ENCODE results near the gene ZKSCAN5.
A peak's percentile ranks its signal among the peaks of the same experiment; 100 is the strongest.
"Not testable (repeated sequence)": the region's sequence is repeated elsewhere in the genome, so short reads cannot be mapped to it uniquely, and the experiment has no call there.

ZKSCAN5 gene

DNA sequence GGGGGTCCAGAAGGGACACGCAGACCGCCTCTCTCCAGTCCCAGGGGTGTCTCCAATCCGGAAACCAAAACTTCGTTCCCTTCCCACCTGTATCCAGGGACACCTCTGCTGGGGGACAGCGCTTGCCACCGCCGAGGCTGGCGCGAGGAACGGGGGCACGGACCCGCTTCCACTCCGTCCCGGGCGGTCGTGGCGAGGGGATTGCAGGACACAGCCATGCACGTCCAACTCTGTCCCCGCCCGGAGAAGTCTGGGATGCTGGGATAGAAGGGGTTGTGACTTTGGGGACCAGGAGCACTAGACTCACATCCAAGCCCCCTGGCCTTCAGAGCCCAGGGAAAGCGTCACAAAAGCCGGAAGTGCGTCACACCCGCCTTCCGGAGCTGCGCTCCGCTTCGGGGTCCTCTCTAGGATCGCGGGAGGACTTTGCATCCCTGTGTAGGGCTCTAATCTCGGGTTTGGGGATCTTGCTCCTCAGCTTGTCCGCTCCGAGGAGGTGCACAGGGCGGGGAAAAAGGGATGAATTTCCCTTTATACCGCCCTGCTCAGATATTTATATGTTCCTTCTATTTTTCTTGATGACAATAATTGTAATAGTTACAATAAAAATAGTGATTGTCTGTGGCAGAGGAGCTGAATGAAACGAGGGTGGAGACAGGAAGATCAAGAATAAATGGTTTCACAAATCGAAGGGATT lies 47.5 kb downstream of the ZKSCAN5 start, which contains the start of gene FAM200A:
Gene FAM200A, minus strand, starts transcription at position 348 of the 697 bp plus-strand sequence. CDS start 3,707 bp downstream, outside the sequence.
- DNase-seq (ENCODE audit: low spot score), result peak; percentile 85

DNA sequence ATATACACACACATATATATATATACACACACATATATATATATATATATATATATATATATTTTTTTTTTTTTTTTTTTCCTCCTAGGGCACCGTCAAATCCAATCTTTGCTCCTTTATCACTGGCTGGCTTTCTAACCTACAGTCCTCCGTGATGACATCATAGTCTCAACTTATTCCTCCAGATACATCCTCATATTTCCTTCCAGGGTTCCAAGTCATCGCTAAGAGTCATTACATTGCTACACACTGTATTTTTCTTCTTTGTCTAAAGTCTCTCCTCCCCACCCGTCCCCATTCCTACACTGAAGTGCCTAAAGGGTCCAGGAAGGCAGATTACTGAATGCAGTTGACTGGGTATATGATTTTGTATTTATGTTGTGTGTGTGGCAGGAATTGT lies 48.6 kb downstream of the ZKSCAN5 start:
- no peak for DNase-seq (ENCODE audit: low spot score)

DNA sequence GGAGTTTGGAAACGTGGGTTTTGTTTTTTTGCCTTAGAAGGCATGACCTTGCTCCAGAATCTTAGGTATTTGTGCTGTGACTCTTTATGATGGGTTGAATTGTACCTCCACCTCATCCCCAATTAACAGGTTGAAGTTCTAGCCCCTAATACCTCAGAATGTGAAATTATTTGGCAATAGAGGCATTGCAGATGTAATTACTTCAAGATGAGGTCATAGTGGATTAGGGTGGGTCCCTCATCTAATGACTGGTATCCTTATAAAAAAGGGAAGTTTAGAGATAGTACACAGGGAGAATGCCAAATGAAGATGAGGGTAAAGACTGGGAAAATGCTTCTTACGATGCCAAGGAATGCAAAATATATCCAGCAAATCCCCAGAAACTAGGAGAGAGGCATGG lies 50.5 kb downstream of the ZKSCAN5 start:
- DNase-seq (ENCODE audit: low spot score), result no peak

DNA sequence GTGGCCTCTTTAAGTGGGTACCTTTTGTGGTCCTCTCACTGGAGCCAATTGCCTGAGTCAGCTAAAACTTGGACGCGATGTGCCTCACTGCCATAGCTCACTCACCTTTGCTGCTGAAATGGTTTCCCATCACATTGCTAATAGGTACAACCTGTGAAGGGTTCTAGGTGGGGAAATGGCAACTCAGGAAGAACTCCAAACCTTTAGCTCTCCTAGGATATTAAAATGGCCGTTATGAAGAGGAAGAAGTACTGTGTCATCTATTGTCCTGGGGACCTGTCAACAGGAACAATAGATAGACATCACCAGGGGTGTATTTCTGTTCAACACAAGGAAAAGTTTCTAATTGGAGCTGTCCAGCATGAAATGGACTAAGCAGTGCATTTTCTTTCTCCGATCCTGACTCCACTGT lies 52.7 kb downstream of the ZKSCAN5 start:
- no peak for DNase-seq (ENCODE audit: low spot score)

DNA sequence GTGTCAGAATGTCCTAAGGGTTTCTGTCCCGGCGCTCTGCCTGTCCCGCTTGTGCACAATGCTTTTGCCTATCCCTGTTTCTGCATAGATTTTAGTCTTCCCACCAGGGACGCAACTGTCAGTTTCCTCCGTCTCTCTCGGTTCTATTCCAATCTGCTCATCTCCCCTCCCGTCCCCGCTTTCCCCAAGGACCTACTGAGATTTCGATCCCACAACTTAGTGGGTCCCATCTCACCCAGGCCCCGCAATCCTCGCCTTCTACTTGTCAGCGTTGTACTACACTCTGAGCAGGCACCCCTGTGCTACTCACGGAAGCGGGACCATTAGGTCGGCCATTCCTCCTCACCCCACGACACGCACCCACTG lies 53.5 kb downstream of the ZKSCAN5 start:
- no peak for DNase-seq (ENCODE audit: low spot score)

DNA sequence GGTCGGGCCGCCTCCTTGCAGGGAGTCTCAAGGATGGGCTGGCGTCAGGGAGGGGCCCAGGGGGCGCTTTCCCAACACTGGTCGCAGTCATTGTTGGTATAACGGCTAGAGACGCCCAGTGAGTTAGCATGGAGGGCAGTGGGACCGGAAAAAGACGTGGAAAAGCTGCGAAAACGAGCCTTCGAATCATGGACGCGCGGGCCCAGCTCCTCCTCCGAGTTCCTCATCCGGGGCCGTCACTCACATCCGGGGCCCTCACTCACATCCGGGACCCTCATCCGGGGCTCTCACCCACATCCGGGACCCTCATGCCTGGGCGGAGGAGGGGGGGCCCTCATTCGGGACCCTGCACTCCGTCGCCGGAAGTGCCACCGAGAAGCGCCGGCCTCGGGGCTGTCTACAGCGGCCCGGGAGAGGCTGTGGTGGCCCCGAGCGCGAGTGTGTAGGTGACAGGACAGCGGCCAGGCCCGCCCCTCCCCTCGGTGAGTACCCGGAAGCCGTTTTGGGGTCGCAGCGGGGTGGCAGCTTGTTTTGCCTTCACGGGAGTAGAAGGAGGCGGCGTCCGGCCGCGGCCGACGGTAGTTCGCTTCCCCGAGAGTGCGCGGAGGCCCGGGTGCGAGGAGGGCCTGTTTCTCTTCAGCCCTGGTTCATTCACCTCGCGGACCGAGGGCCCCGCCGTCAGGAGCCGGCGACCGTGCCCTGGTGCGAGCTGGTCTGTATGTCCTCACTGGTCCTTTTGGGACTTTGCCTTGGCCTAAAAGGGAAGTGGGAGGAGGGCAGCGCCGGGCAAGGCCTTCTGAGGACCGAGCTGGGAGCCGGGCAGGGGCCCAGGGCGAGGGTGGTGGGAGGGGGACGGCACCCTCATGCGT lies 54.1 kb downstream of the ZKSCAN5 start, which contains the start of gene ZNF655:
Gene ZNF655, plus strand, starts transcription at position 337 of the 869 bp plus-strand sequence. CDS start 1,918 bp downstream, outside the sequence.
- peak; percentile 89 for DNase-seq (ENCODE audit: low spot score)

DNA sequence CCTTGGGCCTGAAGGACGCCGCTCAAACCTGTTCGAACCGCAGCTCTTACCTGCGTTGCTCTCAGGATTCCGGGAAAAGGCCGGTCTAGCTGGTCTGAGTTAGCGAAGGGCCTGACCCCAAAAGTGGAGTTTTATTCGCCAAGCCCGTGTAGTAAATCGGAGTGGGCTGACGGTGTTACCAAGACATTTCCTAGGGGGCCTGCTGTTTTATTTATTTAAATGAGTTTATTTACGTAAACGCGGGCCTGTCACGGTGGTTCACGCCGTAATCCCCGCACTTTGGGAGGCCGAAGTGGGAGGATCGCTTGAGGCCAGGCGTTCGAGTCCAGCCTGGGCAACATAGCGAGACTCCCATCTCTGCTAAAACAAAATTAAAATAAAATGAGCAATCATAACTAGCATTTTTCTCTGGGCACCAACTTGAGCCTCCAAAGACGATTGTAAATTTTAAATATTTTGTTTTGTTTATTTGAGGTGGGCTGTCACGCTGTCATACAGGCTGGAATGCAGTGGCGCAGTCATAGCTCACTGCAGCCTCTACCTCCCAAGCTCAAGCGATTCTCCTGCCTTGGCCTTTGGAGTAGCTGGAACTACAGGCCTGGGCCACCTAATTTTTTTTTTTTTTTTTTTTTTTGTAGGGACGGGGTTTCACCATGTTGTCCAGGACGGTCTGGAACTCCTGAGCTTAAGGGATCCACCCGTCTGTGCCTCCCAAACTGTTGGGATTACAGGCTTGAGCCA lies 54.9 kb downstream of the ZKSCAN5 start:
- DNase-seq (ENCODE audit: low spot score), result no peak

DNA sequence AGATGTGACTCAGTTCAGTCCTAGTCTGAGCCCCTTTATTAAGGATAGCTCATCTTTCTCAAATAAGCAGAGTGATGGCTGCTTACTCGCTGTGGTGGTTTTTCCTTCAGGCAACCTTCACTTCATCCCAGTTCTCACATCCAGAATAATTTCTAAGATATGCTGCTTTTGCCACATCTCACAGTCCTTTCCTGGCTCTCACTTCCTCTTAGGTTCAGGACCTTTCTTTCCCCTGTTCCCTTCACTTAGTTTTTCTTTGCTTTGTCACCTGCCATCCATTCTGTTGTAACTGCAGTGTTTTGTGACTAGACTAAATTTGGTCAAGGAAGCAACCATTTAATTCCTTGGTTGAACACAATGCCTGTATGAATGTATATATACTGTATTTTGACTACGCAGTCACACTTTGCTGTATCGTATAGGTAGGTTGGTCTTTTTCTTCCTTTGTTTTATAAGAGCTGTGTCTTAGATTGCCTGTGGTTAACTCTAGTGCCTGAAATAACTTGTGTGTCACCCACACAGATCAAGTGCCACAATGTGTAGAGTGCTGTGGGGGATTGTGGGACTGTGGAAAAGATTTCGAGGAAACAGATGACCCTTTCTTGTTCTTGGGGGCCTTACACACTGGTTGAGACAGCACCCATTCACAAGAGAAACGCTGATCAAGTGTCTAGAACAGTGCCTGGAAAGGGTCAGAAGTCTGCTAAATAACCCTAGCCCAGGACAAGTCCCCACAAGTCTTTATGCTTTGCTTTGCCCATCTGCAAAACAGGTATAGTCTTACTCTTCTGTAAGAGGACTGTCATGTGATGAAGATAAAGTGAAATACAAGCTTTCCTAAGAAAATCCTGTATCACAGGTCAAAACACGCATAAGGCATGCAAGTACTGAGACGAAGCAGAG lies 56.6 kb downstream of the ZKSCAN5 start:
- DNase-seq (ENCODE audit: low spot score), result no peak

DNA sequence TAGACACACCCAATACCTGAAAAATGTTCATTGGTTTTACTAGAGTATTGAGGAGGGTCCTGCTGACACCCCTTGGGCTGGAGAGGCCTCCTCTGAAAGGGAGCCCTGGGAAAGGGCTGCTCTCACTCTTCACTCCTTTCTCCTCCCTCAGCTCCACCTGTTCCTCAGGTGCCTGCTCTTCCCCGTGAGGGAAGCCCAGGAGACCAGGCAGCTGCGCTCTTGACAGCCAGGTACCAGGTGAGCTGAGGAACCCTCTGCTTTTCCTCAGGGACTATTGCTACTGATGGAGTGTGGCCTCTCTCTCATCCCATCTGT lies 57.2 kb downstream of the ZKSCAN5 start:
- DNase-seq (ENCODE audit: low spot score), result no peak

DNA sequence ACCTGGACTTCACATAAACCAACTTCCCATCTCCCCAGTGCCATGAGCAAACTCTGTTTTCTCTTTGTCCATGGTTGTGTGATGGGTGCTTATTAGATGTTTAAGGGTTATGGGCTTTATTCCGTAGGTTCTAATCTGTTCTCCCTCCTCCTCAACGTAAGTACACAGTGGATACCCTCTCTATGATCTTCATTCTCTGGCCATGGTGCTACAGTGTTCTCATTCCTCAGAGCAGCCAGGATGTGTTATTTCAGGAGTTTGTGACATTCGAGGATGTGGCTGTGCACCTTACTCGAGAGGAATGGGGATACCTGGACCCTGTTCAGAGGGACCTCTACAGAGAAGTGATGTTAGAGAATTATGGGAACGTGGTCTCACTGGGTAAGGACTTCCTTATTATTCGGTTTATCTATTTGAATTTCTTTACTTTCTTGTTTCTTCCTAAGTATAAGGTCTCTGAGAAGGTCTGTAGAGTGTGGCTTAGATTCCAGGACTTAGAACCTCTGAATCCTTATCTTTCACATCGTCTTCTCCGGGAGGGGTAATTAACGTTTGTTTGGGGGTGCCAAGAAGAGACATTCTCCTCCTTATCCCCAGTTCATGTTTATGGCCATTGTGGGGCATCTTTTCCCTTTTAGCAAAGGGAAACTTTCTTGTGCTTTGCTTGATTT lies 57.8 kb downstream of the ZKSCAN5 start:
- no peak for DNase-seq (ENCODE audit: low spot score)

DNA sequence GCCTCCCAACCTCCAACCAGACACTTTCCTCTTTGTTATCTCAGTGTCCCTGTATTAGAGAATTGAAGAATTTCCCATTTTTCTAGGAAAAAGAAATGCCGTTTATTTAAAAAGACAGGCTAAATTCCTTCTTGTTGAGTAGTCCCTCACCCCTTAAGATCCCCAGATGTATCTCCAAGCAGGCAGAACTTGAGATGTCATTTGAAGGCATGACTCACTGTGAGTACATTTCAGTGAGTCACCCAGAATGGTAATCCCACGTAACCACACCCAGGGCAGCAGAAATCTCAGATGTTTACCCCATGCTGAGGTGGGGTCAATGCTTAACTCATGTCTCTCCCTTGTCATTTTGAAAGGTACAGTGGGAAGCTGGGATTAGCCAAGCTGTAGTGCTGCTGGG lies 58.4 kb downstream of the ZKSCAN5 start:
- DNase-seq (ENCODE audit: low spot score), result peak; percentile 13

DNA sequence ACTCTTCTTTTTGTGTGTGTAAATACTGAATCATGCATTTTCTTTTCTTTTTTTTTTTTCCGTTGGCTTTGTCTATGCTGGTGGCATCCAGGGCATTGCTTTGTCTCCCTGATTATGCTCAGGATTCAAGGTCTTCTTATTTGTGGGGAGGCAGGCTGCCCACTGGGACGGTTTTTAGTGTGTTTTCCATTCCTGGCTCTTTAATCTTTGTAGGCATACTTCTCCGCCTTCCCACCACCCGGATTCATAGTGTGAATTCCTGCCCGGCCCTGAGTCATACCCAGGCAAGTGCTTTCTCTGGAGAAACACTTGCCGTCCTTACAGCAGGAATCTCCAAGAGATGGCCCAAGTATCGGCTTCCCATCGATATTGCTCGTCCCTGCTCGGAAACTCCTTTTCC lies 59.2 kb downstream of the ZKSCAN5 start:
- DNase-seq (ENCODE audit: low spot score), result no peak

DNA sequence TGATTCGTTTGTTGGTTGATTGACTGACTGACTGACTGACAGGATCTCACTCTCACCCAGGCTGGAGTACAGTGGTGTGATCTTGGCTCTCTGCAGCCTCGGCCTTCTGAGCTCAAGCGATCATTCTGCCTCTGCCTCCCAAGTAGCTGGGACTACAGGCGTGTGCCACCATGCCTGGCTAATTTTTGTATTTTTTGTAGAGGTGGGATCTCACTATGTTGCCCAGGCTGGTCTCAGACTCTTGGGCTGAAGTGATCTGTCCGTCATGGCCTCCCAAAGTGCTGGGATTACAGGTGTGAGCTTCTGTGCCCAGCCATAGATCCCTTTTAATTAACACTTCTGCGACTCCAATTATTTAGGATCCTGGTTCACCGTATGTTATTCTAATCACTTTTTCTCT lies 64.3 kb downstream of the ZKSCAN5 start:
- DNase-seq (ENCODE audit: low spot score), result not testable (repeated sequence)

DNA sequence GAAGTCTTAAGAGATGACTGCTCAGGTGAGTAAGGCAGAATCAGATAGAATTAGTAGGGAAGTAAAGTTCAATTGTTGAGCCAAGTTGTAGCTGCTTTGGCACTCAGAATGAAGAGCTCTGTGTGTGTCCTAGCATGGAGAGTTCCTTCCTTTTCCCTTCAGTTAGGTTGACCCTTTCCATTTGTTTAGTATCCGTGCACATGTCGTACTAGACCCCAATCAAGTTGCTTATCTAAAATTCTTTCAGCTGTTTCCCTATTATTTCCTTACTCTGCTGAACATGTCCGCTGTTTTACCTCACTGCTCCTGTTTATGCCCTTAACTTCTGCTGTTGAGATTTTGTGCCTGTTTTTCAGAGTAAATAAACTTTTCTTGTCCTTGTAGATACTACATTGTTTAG lies 67.3 kb downstream of the ZKSCAN5 start:
- no peak for DNase-seq (ENCODE audit: low spot score)

DNA sequence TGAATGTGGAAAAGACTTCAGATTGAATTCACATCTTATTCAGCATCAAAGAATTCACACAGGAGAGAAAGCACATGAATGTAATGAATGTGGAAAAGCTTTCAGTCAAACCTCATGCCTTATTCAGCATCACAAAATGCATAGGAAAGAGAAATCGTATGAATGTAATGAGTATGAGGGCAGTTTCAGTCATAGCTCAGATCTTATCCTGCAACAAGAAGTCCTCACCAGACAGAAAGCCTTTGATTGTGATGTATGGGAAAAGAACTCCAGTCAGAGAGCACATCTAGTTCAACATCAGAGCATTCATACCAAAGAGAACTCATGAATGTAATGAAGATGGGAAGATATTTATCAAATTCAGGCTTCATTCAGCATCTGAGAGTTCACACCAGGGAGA lies 68.8 kb downstream of the ZKSCAN5 start:
- no peak for DNase-seq (ENCODE audit: low spot score)

DNA sequence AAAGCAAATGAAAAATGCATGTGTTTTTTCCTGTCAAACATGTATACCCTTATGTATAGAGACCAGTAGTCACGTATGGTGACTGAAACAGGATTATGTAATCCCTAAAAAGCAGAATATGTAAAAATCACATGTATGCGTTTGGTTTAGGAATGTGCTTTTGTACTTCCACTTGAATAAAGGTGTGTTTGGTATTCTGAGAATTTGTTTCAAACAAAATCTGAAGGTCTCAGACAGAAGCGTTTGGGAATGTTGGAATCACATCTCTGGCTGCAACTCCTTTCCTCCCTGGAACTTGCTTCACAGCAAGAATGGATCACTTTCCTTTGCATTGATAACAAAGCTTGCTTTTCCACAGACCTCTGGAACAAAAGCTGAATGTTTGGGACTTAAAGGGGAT lies 71.8 kb downstream of the ZKSCAN5 start:
- DNase-seq (ENCODE audit: low spot score), result no peak

DNA sequence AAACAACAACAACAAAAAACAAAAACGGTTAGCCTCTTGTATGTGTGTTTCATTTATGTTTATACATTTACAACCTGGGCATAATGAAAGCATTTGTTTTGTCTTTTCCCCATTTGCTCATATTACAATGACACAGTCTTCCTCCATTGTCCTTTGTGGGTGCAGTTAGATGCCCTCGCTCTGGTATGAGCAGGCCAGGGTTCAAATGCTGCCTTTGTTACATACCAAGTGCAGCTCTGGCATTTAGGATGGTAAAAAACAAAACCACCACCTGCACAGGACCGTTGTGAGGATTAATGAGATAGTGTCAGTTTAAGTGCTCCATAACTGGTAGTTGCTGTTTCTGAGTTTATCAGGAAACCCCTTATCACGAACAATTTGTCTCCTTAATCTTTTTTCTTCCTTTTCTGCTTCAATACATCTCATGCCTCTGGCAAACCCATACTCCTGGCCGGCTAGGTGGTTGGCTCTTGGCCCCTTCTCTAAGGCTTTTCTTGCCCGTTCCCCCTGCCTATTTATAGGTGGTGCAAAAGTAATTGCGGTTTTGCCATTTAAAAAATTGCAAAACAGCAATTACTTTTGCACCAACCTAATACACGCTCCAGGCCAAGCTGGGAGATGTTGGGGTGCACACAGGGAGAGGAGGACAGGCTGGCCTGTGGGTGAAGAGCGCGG lies 75.0 kb downstream of the ZKSCAN5 start:
- no peak for DNase-seq (ENCODE audit: low spot score)

DNA sequence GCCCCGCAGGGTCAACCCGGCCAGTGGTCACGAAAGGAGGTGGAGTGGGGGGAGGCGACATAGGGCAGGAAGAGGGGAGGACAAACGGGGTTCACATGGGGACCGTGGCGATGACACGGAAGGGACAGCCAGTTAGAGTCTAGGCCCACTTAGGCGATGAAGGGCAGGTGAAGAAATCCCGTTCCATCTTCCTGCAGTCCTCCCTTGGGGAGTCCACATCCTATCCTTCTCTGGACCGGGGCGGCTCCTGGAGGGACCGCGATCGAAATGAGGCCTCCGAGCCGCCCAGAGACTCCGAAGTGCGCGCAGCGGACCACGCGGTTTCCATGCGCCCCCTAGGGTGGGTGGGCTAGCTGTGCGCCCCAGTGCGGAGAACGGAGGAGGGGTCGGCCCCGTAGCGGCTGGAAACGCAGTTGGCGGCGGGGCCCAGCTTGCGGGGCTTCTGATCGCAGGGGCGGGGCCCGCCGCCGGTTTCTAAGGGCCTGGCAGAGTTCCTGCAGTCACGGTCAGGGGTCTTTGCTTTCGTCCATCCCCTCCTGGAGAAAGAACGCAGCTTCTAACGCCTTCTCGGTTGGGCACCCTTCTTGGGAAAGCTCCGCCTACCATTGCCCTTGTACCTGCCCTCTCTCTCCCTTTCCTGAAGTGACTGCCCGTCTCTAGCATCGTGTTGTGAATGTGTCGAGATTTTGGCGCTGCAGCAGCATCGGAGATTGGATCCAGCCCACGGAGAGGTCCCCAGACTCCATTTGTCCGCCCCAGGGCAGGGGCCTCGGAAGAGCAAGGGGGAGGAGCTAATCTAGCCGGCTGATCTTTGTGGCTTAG lies 75.7 kb downstream of the ZKSCAN5 start:
- peak; percentile 38 for DNase-seq (ENCODE audit: low spot score)

DNA sequence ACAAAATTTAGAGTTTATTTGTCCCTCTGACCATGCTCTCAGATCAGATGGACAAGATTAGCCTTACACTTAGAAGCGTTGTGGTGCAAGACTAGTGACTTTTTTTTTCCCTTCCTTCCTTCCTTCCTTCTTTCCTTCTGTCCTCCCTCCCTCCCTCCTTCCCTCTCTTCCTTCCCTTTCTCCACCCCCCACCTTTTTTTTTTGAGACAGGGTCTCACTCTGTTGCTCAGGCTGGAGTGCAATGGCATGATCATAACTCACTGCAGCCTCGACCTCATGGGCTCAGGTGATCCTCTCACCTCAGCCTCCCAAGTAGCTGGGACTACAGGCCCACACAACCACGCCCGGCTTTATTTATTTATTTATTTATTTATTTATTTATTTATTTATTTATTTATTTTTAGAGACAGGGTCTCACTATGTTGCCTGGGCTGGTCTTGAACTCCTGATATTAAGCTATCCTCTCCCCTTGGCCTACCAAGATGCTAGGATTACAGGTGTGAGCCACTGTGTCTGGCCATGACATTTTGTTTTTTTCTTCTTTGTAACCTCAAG lies 76.4 kb downstream of the ZKSCAN5 start:
- DNase-seq (ENCODE audit: low spot score), result not testable (repeated sequence)
